Measurements from ENCODE around the gene KRCC1.

KRCC1 gene

GRCh38 chr2:88006912-88007439, 48.6 kb downstream of the KRCC1 start:
- Histone ChIP-seq H2BK15ac (ENCODE audit: low read depth, poor library complexity, severe bottlenecking) (no peak overlapping the region), H2BK5ac (ENCODE audit: low read depth, low read length, poor library complexity, severe bottlenecking) (no peak overlapping the region), H3K79me1 (replicated peaks; ENCODE audit: low read length, poor library complexity, severe bottlenecking) (no peaks in the 10 kb centered on the region), H3K4me3 (ENCODE audit: insufficient read depth in 1 of 2, low read depth in 1 of 2, low read length in 2 of 2) (no peak overlapping the region), H3K27ac (ENCODE audit: low read length, poor library complexity, severe bottlenecking) (no peak overlapping the region), H3K4me1 (ENCODE audit: control insufficient read depth, insufficient read depth, low read depth, low read length) (peaks cover 6% of the 10 kb centered on the region), H3K4me2 (ENCODE audit: low read length, poor library complexity, severe bottlenecking) (no peak overlapping the region), H3K23ac (ENCODE audit: low read length in 2 of 2) (no peak overlapping the region), H4K8ac (ENCODE audit: low read length) (no peak overlapping the region), H2BK12ac (ENCODE audit: low read length in 2 of 2) (no peak overlapping the region), H3K27me3 (ENCODE audit: control insufficient read depth in 1 of 2, insufficient read depth in 1 of 2, low read length in 2 of 2) (no peaks in the 10 kb centered on the region), H3K9ac (ENCODE audit: low read length) (no peak overlapping the region), H3K4ac (ENCODE audit: low read depth in 1 of 2, low read length in 2 of 2) (no peak overlapping the region), H3K9me3 (ENCODE audit: control insufficient read depth, low read length) (no peaks in the 10 kb centered on the region), H3K18ac (ENCODE audit: low read depth in 1 of 2, low read length in 2 of 2) (no peak overlapping the region), H4K91ac (ENCODE audit: low read length) (no peak overlapping the region), H3K36me3 (ENCODE audit: control insufficient read depth in 1 of 2, insufficient read depth in 2 of 2, low read depth in 1 of 2, low read length in 2 of 2) (no peaks in the 10 kb centered on the region), H2BK120ac (ENCODE audit: low read depth, low read length) (no peak overlapping the region), H3K14ac (ENCODE audit: low read length in 2 of 2) (no peak overlapping the region), H2AFZ (ENCODE audit: low read depth, low read length) (no peak overlapping the region), H2AK5ac (ENCODE audit: low read length, severe bottlenecking) (no peak overlapping the region)
- WGBS, result 85% methylated on average over 13 of the region's 16 CpGs
- no peak for DNase-seq

GRCh38 chr2:88005776-88006175, 49.8 kb downstream of the KRCC1 start:
- no peak overlapping the region for H3K14ac ChIP-seq (ENCODE audit: low read length in 2 of 2)
- H2AK5ac ChIP-seq (ENCODE audit: low read length, severe bottlenecking), result no peak overlapping the region
- no peak overlapping the region for H3K4ac ChIP-seq (ENCODE audit: low read depth in 1 of 2, low read length in 2 of 2)
- no peaks in the 10 kb centered on the region for H3K79me1 ChIP-seq (replicated peaks; ENCODE audit: low read length, poor library complexity, severe bottlenecking)
- WGBS, result 90% methylated on average over 6 of the region's 6 CpGs
- no peak overlapping the region for H2BK5ac ChIP-seq (ENCODE audit: low read depth, low read length, poor library complexity, severe bottlenecking)
- H4K91ac ChIP-seq (ENCODE audit: low read length), result no peak overlapping the region
- H3K27me3 ChIP-seq (ENCODE audit: control insufficient read depth in 1 of 2, insufficient read depth in 1 of 2, low read length in 2 of 2), result no peaks in the 10 kb centered on the region
- H3K4me2 ChIP-seq (ENCODE audit: low read length, poor library complexity, severe bottlenecking), result no peak overlapping the region
- peak overlapping the region in 1 of 2 experiments; percentile 93 for H3K23ac ChIP-seq (ENCODE audit: low read length in 2 of 2)
- no peak overlapping the region for H3K4me3 ChIP-seq (ENCODE audit: insufficient read depth in 1 of 2, low read depth in 1 of 2, low read length in 2 of 2)
- H3K27ac ChIP-seq (ENCODE audit: low read length, poor library complexity, severe bottlenecking), result no peak overlapping the region
- no peaks in the 10 kb centered on the region for H3K36me3 ChIP-seq (ENCODE audit: control insufficient read depth in 1 of 2, insufficient read depth in 2 of 2, low read depth in 1 of 2, low read length in 2 of 2)
- H3K18ac ChIP-seq (ENCODE audit: low read depth in 1 of 2, low read length in 2 of 2), result no peak overlapping the region
- H2BK15ac ChIP-seq (ENCODE audit: low read depth, poor library complexity, severe bottlenecking), result no peak overlapping the region
- H3K9me3 ChIP-seq (ENCODE audit: control insufficient read depth, low read length), result no peaks in the 10 kb centered on the region
- no peak for DNase-seq
- no peak overlapping the region for H2BK12ac ChIP-seq (ENCODE audit: low read length in 2 of 2)
- no peak overlapping the region for H2AFZ ChIP-seq (ENCODE audit: low read depth, low read length)
- no peak overlapping the region for H3K9ac ChIP-seq (ENCODE audit: low read length)
- H2BK120ac ChIP-seq (ENCODE audit: low read depth, low read length), result no peak overlapping the region
- H3K4me1 ChIP-seq (ENCODE audit: control insufficient read depth, insufficient read depth, low read depth, low read length), result peaks cover 6% of the 10 kb centered on the region
- no peak overlapping the region for H4K8ac ChIP-seq (ENCODE audit: low read length)

GRCh38 chr2:88003074-88003755, 52.4 kb downstream of the KRCC1 start:
- H2BK12ac ChIP-seq (ENCODE audit: low read length in 2 of 2), result no peak overlapping the region
- peak overlapping the region; percentile 66 for H3K4me2 ChIP-seq (ENCODE audit: low read length, poor library complexity, severe bottlenecking)
- H3K27ac ChIP-seq (ENCODE audit: low read length, poor library complexity, severe bottlenecking), result no peak overlapping the region
- H3K27me3 ChIP-seq (ENCODE audit: control insufficient read depth in 1 of 2, insufficient read depth in 1 of 2, low read length in 2 of 2), result no peaks in the 10 kb centered on the region
- H4K91ac ChIP-seq (ENCODE audit: low read length), result no peak overlapping the region
- H2BK15ac ChIP-seq (ENCODE audit: low read depth, poor library complexity, severe bottlenecking), result peak overlapping the region; percentile 93
- H3K4me3 ChIP-seq (ENCODE audit: insufficient read depth in 1 of 2, low read depth in 1 of 2, low read length in 2 of 2), result no peak overlapping the region
- H2AFZ ChIP-seq (ENCODE audit: low read depth, low read length), result peak overlapping the region; percentile 72
- no peak overlapping the region for H3K18ac ChIP-seq (ENCODE audit: low read depth in 1 of 2, low read length in 2 of 2)
- no peak overlapping the region for H2AK5ac ChIP-seq (ENCODE audit: low read length, severe bottlenecking)
- DNase-seq, result no peak
- H3K4ac ChIP-seq (ENCODE audit: low read depth in 1 of 2, low read length in 2 of 2), result no peak overlapping the region
- 52% methylated on average over 30 of the region's 34 CpGs for WGBS
- H2BK5ac ChIP-seq (ENCODE audit: low read depth, low read length, poor library complexity, severe bottlenecking), result no peak overlapping the region
- no peak overlapping the region for H3K14ac ChIP-seq (ENCODE audit: low read length in 2 of 2)
- H3K4me1 ChIP-seq (ENCODE audit: control insufficient read depth, insufficient read depth, low read depth, low read length), result peaks cover 6% of the 10 kb centered on the region
- peak overlapping the region; percentile 61 for H2BK120ac ChIP-seq (ENCODE audit: low read depth, low read length)
- H4K8ac ChIP-seq (ENCODE audit: low read length), result peak overlapping the region; percentile 72
- H3K79me1 ChIP-seq (replicated peaks; ENCODE audit: low read length, poor library complexity, severe bottlenecking), result no peaks in the 10 kb centered on the region
- no peak overlapping the region for H3K23ac ChIP-seq (ENCODE audit: low read length in 2 of 2)
- H3K36me3 ChIP-seq (ENCODE audit: control insufficient read depth in 1 of 2, insufficient read depth in 2 of 2, low read depth in 1 of 2, low read length in 2 of 2), result no peaks in the 10 kb centered on the region
- no peaks in the 10 kb centered on the region for H3K9me3 ChIP-seq (ENCODE audit: control insufficient read depth, low read length)
- peak overlapping the region; percentile 56 for H3K9ac ChIP-seq (ENCODE audit: low read length)

GRCh38 chr2:88002359-88002707, 53.2 kb downstream of the KRCC1 start:
- H2BK15ac ChIP-seq (ENCODE audit: low read depth, poor library complexity, severe bottlenecking), result no peak overlapping the region
- no peak overlapping the region for H2BK5ac ChIP-seq (ENCODE audit: low read depth, low read length, poor library complexity, severe bottlenecking)
- no peaks in the 10 kb centered on the region for H3K79me1 ChIP-seq (replicated peaks; ENCODE audit: low read length, poor library complexity, severe bottlenecking)
- H3K4me3 ChIP-seq (ENCODE audit: insufficient read depth in 1 of 2, low read depth in 1 of 2, low read length in 2 of 2), result no peak overlapping the region
- WGBS, result 100% methylated on average over 5 of the region's 6 CpGs
- H4K8ac ChIP-seq (ENCODE audit: low read length), result no peak overlapping the region
- H2BK12ac ChIP-seq (ENCODE audit: low read length in 2 of 2), result no peak overlapping the region
- H4K91ac ChIP-seq (ENCODE audit: low read length), result no peak overlapping the region
- no peak overlapping the region for H3K4me2 ChIP-seq (ENCODE audit: low read length, poor library complexity, severe bottlenecking)
- no peak for DNase-seq
- no peak overlapping the region for H3K27ac ChIP-seq (ENCODE audit: low read length, poor library complexity, severe bottlenecking)
- H3K4me1 ChIP-seq (ENCODE audit: control insufficient read depth, insufficient read depth, low read depth, low read length), result peaks cover 6% of the 10 kb centered on the region
- H2AK5ac ChIP-seq (ENCODE audit: low read length, severe bottlenecking), result no peak overlapping the region
- no peak overlapping the region for H3K9ac ChIP-seq (ENCODE audit: low read length)
- H3K4ac ChIP-seq (ENCODE audit: low read depth in 1 of 2, low read length in 2 of 2), result no peak overlapping the region
- H3K9me3 ChIP-seq (ENCODE audit: control insufficient read depth, low read length), result no peaks in the 10 kb centered on the region
- H3K14ac ChIP-seq (ENCODE audit: low read length in 2 of 2), result no peak overlapping the region
- no peak overlapping the region for H3K23ac ChIP-seq (ENCODE audit: low read length in 2 of 2)
- H3K27me3 ChIP-seq (ENCODE audit: control insufficient read depth in 1 of 2, insufficient read depth in 1 of 2, low read length in 2 of 2), result peaks cover 0 to 2% of the 10 kb centered on the region in 2 experiments
- H3K18ac ChIP-seq (ENCODE audit: low read depth in 1 of 2, low read length in 2 of 2), result no peak overlapping the region
- H2AFZ ChIP-seq (ENCODE audit: low read depth, low read length), result no peak overlapping the region
- no peak overlapping the region for H2BK120ac ChIP-seq (ENCODE audit: low read depth, low read length)
- no peaks in the 10 kb centered on the region for H3K36me3 ChIP-seq (ENCODE audit: control insufficient read depth in 1 of 2, insufficient read depth in 2 of 2, low read depth in 1 of 2, low read length in 2 of 2)

All from mesenchymal stem cell (in vitro differentiated cells and primary cell).